Measurements from ENCODE around the gene SMTNL2.
"Not testable (repeated sequence)": the region's sequence is repeated elsewhere in the genome, so short reads cannot be mapped to it uniquely, and the experiment has no call there.

SMTNL2 gene

GRCh38 chr17:4593021-4593421, 8.7 kb downstream of the SMTNL2 start:
- TF ChIP-seq POLR2A (IDR thresholded peaks at IDR 0.05; ENCODE audit: extremely low read depth, insufficient read length): no peak
- no peak for TF ChIP-seq MAX (IDR thresholded peaks at IDR 0.05; ENCODE audit: low read depth, low read length)
- no peak for TF ChIP-seq CTCF (IDR thresholded peaks at IDR 0.05; ENCODE audit: low read depth, low read length)
- TF ChIP-seq MYC (IDR thresholded peaks at IDR 0.05; ENCODE audit: low read depth, low read length): no peak
- no peak overlapping the region for H3K4me3 ChIP-seq (ENCODE audit: low read depth, low read length)
- no peak for DNase-seq (ENCODE audit: low read depth)

- TF ChIP-seq POLR2A (IDR thresholded peaks at IDR 0.05; ENCODE audit: extremely low read depth, insufficient read length) (no peak), CTCF (IDR thresholded peaks at IDR 0.05; ENCODE audit: low read depth, low read length) (no peak), MAX (IDR thresholded peaks at IDR 0.05; ENCODE audit: low read depth, low read length) (no peak), MYC (IDR thresholded peaks at IDR 0.05; ENCODE audit: low read depth, low read length) (no peak)
- no peak for DNase-seq (ENCODE audit: low read depth)
These were observed 10.1 kb downstream of the SMTNL2 start for GRCh38 chr17:4594406-4594805.

GRCh38 chr17:4594931-4595684, 10.8 kb downstream of the SMTNL2 start:
- H3K4me3 ChIP-seq (ENCODE audit: low read depth, low read length): no peak overlapping the region
- no peak for DNase-seq (ENCODE audit: low read depth)
- TF ChIP-seq CTCF (IDR thresholded peaks at IDR 0.05; ENCODE audit: low read depth, low read length) (no peak), POLR2A (IDR thresholded peaks at IDR 0.05; ENCODE audit: extremely low read depth, insufficient read length) (no peak), MAX (IDR thresholded peaks at IDR 0.05; ENCODE audit: low read depth, low read length) (no peak), MYC (IDR thresholded peaks at IDR 0.05; ENCODE audit: low read depth, low read length) (no peak)

More at GRCh38 chr17:4594406-4594805, 10.1 kb downstream of the SMTNL2 start:
- no peak overlapping the region for H3K4me3 ChIP-seq (ENCODE audit: low read depth, low read length)

GRCh38 chr17:4595685-4596342, 11.5 kb downstream of the SMTNL2 start:
- DNase-seq (ENCODE audit: low read depth); H3K4me3 ChIP-seq (ENCODE audit: low read depth, low read length): not testable (repeated sequence)

- no peak for TF ChIP-seq MYC (IDR thresholded peaks at IDR 0.05; ENCODE audit: low read depth, low read length)
- TF ChIP-seq CTCF (IDR thresholded peaks at IDR 0.05; ENCODE audit: low read depth, low read length): no peak
- no peak for TF ChIP-seq POLR2A (IDR thresholded peaks at IDR 0.05; ENCODE audit: extremely low read depth, insufficient read length)
- TF ChIP-seq MAX (IDR thresholded peaks at IDR 0.05; ENCODE audit: low read depth, low read length): no peak
- DNase-seq (ENCODE audit: low read depth): no peak
- H3K4me3 ChIP-seq (ENCODE audit: low read depth, low read length): no peak overlapping the region
These were observed 12.5 kb downstream of the SMTNL2 start for GRCh38 chr17:4596636-4597380.

- no peak for DNase-seq (ENCODE audit: low read depth)
- no peak overlapping the region for H3K4me3 ChIP-seq (ENCODE audit: low read depth, low read length)
- TF ChIP-seq MYC (IDR thresholded peaks at IDR 0.05; ENCODE audit: low read depth, low read length): no peak
- no peak for TF ChIP-seq MAX (IDR thresholded peaks at IDR 0.05; ENCODE audit: low read depth, low read length)
- no peak for TF ChIP-seq POLR2A (IDR thresholded peaks at IDR 0.05; ENCODE audit: extremely low read depth, insufficient read length)
- TF ChIP-seq CTCF (IDR thresholded peaks at IDR 0.05; ENCODE audit: low read depth, low read length): no peak
These were observed 13.6 kb downstream of the SMTNL2 start for GRCh38 chr17:4597975-4598374.

All from NB4 (cell line).